HEK293 (cell line): ENCODE measurements around the gene TSPAN17.
A peak's percentile ranks its signal among the peaks of the same experiment; 100 is the strongest.

ENCODE experiments used
- CTCF ChIA-PET: fragments of 350-600 bp; formaldehyde crosslinking; extraction: SDS; loops from one replicate; lab custom pipeline; 2021; ENCODE audit warnings: antibody characterized with exemption; lab: Yijun Ruan, JAX
- POLR2A ChIA-PET: fragments of 300-600 bp; formaldehyde crosslinking; extraction: SDS; loops from one replicate; lab custom pipeline; 2020; ENCODE audit warnings: antibody characterized with exemption, inconsistent platforms; lab: Yijun Ruan, JAX
- H3K27ac ChIP-seq: fragments of 200-500 bp; sonication (Bioruptor generic); 2 replicates; pipeline ENCODE4 v1.5.1; 2014; ENCODE audit warnings: low read depth, low read length, control low read depth, inconsistent platforms; ENCODE audit errors: extremely low read depth
- H3K36me3 ChIP-seq, 2 experiments: fragments of 200-500 bp in 1 of 2; sonication (Bioruptor generic) in 1 of 2; 1 replicate in 1 of 2; 2 replicates in 1 of 2; pipeline ENCODE4 v1.5.1; 2014 to 2017; ENCODE audit warnings: inconsistent platforms in 2 of 2, low read length in 2 of 2; ENCODE audit not compliant: control insufficient read depth in 2 of 2, insufficient read depth in 1 of 2
- H3K4me1 ChIP-seq: fragments of 200-500 bp; sonication (Bioruptor generic); 2 replicates; pipeline ENCODE4 v1.5.1; 2014; ENCODE audit warnings: mild to moderate bottlenecking, low read length, inconsistent platforms; ENCODE audit not compliant: control insufficient read depth, insufficient read depth
- H3K4me3 ChIP-seq: 2 replicates; pipeline ENCODE4 v1.5.1; 2011; ENCODE audit warnings: low read depth, mild to moderate bottlenecking, control low read depth, low read length, moderate library complexity
- H3K9me3 ChIP-seq: fragments of 200-500 bp; sonication (Bioruptor generic); 2 replicates; pipeline ENCODE4 v1.5.1; 2014; ENCODE audit warnings: low read depth, low read length, inconsistent platforms; ENCODE audit not compliant: control insufficient read depth, insufficient read depth
- BCL11B ChIP-seq: fragments of 450-650 bp; formaldehyde crosslinking; IDR thresholded peaks from 2 replicates; pipeline ENCODE4 v1.5.1; 2016; ENCODE audit warnings: low read depth, missing biosample characterization, missing genetic modification characterization
- BCL6B ChIP-seq: fragments of 450-650 bp; formaldehyde crosslinking; IDR thresholded peaks from 2 replicates; pipeline ENCODE4 v1.5.1; 2017; ENCODE audit warnings: missing biosample characterization, missing genetic modification characterization
- CTCF ChIP-seq: fragments of 450-650 bp; formaldehyde crosslinking; IDR thresholded peaks from 2 replicates; pipeline ENCODE4 v1.5.1; 2016; ENCODE audit warnings: missing biosample characterization, missing genetic modification characterization
- KLF7 ChIP-seq: fragments of 450-650 bp; formaldehyde crosslinking; IDR thresholded peaks from 2 replicates; pipeline ENCODE4 v1.5.1; 2016; ENCODE audit warnings: missing biosample characterization, missing genetic modification characterization, borderline replicate concordance
- MEIS1 ChIP-seq: sonication (generic); formaldehyde crosslinking; IDR thresholded peaks from 2 replicates; pipeline ENCODE4 v1.8.1; 2022; ENCODE audit warnings: missing genetic modification reagents, mild to moderate bottlenecking, borderline replicate concordance
- PATZ1 ChIP-seq: fragments of 450-650 bp; formaldehyde crosslinking; IDR thresholded peaks from 2 replicates; pipeline ENCODE4 v1.5.1; 2016; ENCODE audit warnings: missing biosample characterization, missing genetic modification characterization
- PRDM10 ChIP-seq: fragments of 450-650 bp; formaldehyde crosslinking; IDR thresholded peaks from 2 replicates; pipeline ENCODE4 v1.5.1; 2016; ENCODE audit warnings: missing biosample characterization, missing genetic modification characterization
- REPIN1 ChIP-seq: fragments of 450-650 bp; formaldehyde crosslinking; IDR thresholded peaks from 2 replicates; pipeline ENCODE4 v1.5.1; 2017; ENCODE audit warnings: missing biosample characterization, missing genetic modification characterization, low read depth
- SCRT2 ChIP-seq: fragments of 450-650 bp; formaldehyde crosslinking; IDR thresholded peaks from 2 replicates; pipeline ENCODE4 v1.5.1; 2016; ENCODE audit warnings: missing biosample characterization, missing genetic modification characterization
- ZBTB17 ChIP-seq: fragments of 450-650 bp; formaldehyde crosslinking; IDR thresholded peaks from 2 replicates; pipeline ENCODE4 v1.5.1; 2016; ENCODE audit warnings: missing biosample characterization, missing genetic modification characterization
- ZBTB26 ChIP-seq: fragments of 450-650 bp; formaldehyde crosslinking; optimal IDR thresholded peaks from 2 replicates; pipeline ENCODE3; 2016; ENCODE audit warnings: missing biosample characterization, mild to moderate bottlenecking, missing genetic modification characterization
- ZBTB8A ChIP-seq: fragments of 450-650 bp; formaldehyde crosslinking; IDR thresholded peaks from 2 replicates; pipeline ENCODE4 v1.5.1; 2016; ENCODE audit warnings: missing biosample characterization, missing genetic modification characterization
- ZFP3 ChIP-seq: fragments of 450-650 bp; formaldehyde crosslinking; IDR thresholded peaks from 2 replicates; pipeline ENCODE4 v1.5.1; 2016; ENCODE audit warnings: low read depth, missing biosample characterization, missing genetic modification characterization
- ZNF112 ChIP-seq: fragments of 450-650 bp; formaldehyde crosslinking; IDR thresholded peaks from 2 replicates; pipeline ENCODE4 v1.5.0; 2017; ENCODE audit warnings: missing biosample characterization, missing genetic modification characterization
- ZNF211 ChIP-seq: fragments of 450-650 bp; formaldehyde crosslinking; IDR thresholded peaks from 2 replicates; pipeline ENCODE4 v1.5.1; 2016; ENCODE audit warnings: low read depth, missing biosample characterization, missing genetic modification characterization
- ZNF223 ChIP-seq: fragments of 450-650 bp; formaldehyde crosslinking; IDR thresholded peaks from 2 replicates; pipeline ENCODE4 v1.5.1; 2016; ENCODE audit warnings: missing biosample characterization, missing genetic modification characterization
- ZNF354C ChIP-seq: fragments of 450-650 bp; formaldehyde crosslinking; IDR thresholded peaks from 2 replicates; pipeline ENCODE4 v1.5.1; 2016; ENCODE audit warnings: missing biosample characterization, missing genetic modification characterization, low read depth, borderline replicate concordance
- ZNF398 ChIP-seq: fragments of 450-650 bp; formaldehyde crosslinking; IDR thresholded peaks from 2 replicates; pipeline ENCODE4 v1.5.1; 2017; ENCODE audit warnings: missing biosample characterization, missing genetic modification characterization
- ZNF521 ChIP-seq: fragments of 450-650 bp; formaldehyde crosslinking; IDR thresholded peaks from 2 replicates; pipeline ENCODE4 v1.5.1; 2017; ENCODE audit warnings: missing biosample characterization, mild to moderate bottlenecking, missing genetic modification characterization
- ZNF560 ChIP-seq: fragments of 450-650 bp; formaldehyde crosslinking; IDR thresholded peaks from 2 replicates; pipeline ENCODE4 v1.5.1; 2017; ENCODE audit warnings: missing biosample characterization, missing genetic modification characterization, borderline replicate concordance
- ZNF629 ChIP-seq: fragments of 450-650 bp; formaldehyde crosslinking; IDR thresholded peaks from 2 replicates; pipeline ENCODE4 v1.5.1; 2017; ENCODE audit warnings: missing biosample characterization, missing genetic modification characterization
- ZNF660 ChIP-seq: fragments of 450-650 bp; IDR thresholded peaks from 2 replicates; pipeline ENCODE4 v1.5.1; 2018; ENCODE audit warnings: missing biosample characterization, mild to moderate bottlenecking, missing genetic modification characterization
- ZNF747 ChIP-seq: fragments of 450-650 bp; formaldehyde crosslinking; IDR thresholded peaks from 2 replicates; pipeline ENCODE4 v1.5.1; 2016; ENCODE audit warnings: missing biosample characterization, missing genetic modification characterization
- ZSCAN4 ChIP-seq: fragments of 450-650 bp; formaldehyde crosslinking; IDR thresholded peaks from 2 replicates; pipeline ENCODE4 v1.5.1; 2017; ENCODE audit warnings: missing biosample characterization, missing genetic modification characterization

Gene TSPAN17

GRCh38 chr5:176630681-176631222 is 16.5 kb upstream of the TSPAN17 start:
- ChIA-PET CTCF (interaction anchor here (0.6 to 1.2 kb wide), 7 partner anchors 9 to 679 kb away, joined by 3 to 4 read pairs (median 3); no protein-coding TSS in a partner anchor), POLR2A (interaction anchor here (0.7 to 2.0 kb wide), 5 partner anchors 9 to 94 kb away, joined by 3 to 10 read pairs (median 5); partner anchors contain the start of genes RNF44 and TSPAN17)
- Histone ChIP-seq H3K9me3 (no peaks in the 10 kb centered on the region), H3K36me3 (no peaks in the 10 kb centered on the region), H3K27ac (no peak overlapping the region), H3K4me3 (peak overlapping the region; percentile 14), H3K4me1 (peaks cover 6% of the 10 kb centered on the region; the same call in 1 of the 2 replicates)
- no peak for TF ChIP-seq ZNF560 (tag by site-specific recombination)
- no peak for TF ChIP-seq BCL6B (tag by site-specific recombination)
- TF ChIP-seq ZNF521, result no peak
- no peak for TF ChIP-seq REPIN1 (tag by site-specific recombination)
- no peak for TF ChIP-seq CTCF (tag by site-specific recombination)
- no peak for TF ChIP-seq BCL11B (tag by site-specific recombination)
- TF ChIP-seq ZSCAN4 (tag by site-specific recombination), result no peak
- no peak for TF ChIP-seq ZNF223
- TF ChIP-seq ZNF629 (tag by site-specific recombination), result peak; percentile 27; the same call in 1 of the 2 replicates
- TF ChIP-seq ZNF211 (tag by site-specific recombination), result no peak
- TF ChIP-seq ZNF354C (tag by site-specific recombination), result no peak
- TF ChIP-seq MEIS1, result no peak
- TF ChIP-seq ZBTB26 (tag by site-specific recombination), result no peak
- TF ChIP-seq PRDM10 (tag by site-specific recombination), result peak; percentile 50
- no peak for TF ChIP-seq ZNF112 (tag by site-specific recombination)
- TF ChIP-seq ZNF398 (tag by site-specific recombination), result no peak
- no peak for TF ChIP-seq ZNF747
- no peak for TF ChIP-seq ZNF660 (tag by site-specific recombination)
- TF ChIP-seq KLF7, result no peak
- no peak for TF ChIP-seq ZBTB8A (tag by site-specific recombination)
- TF ChIP-seq ZBTB17 (tag by site-specific recombination), result peak; percentile 90
- peak; percentile 15; the same call in 1 of the 2 replicates for TF ChIP-seq PATZ1 (tag by site-specific recombination)
- TF ChIP-seq SCRT2, result peak; percentile 68
- no peak for TF ChIP-seq ZFP3 (tag by site-specific recombination)
